Ishikawa (cell line): ENCODE data around the gene IL10RA.

ENCODE experiments used
- EP300 ChIP-seq: IDR thresholded peaks from 2 replicates; pipeline ENCODE4 v1.6.1; 2012; ENCODE audit warnings: borderline replicate concordance
- MAX ChIP-seq: IDR thresholded peaks from 2 replicates; pipeline ENCODE4 v1.6.1; 2012
- NFIC ChIP-seq: IDR thresholded peaks from 2 replicates; pipeline ENCODE4 v1.6.1; 2012
- RAD21 ChIP-seq: IDR thresholded peaks from 2 replicates; pipeline ENCODE4 v1.6.1; 2012; ENCODE audit warnings: low read depth
- TAF1 ChIP-seq: IDR thresholded peaks from 2 replicates; pipeline ENCODE4 v1.6.1; 2012; ENCODE audit warnings: low read depth, mild to moderate bottlenecking
- TCF12 ChIP-seq: IDR thresholded peaks from 2 replicates; pipeline ENCODE4 v1.6.1; 2012; ENCODE audit warnings: low read depth

- TF ChIP-seq EP300 (no peak), TAF1 (no peak), MAX (no peak), NFIC (no peak), RAD21 (no peak), TCF12 (no peak)
Observed at GRCh38 chr11:118015385-118015841, 29.2 kb downstream of the IL10RA start.
